Raji (cell line): ENCODE data around the gene ANXA2R.

ENCODE experiments used
- POLR2A ChIP-seq: IDR thresholded peaks from 2 replicates; pipeline ENCODE4 v1.6.1; 2011; ENCODE audit warnings: low read depth, low read length, control low read depth; ENCODE audit not compliant: insufficient read depth

Gene ANXA2R

DNA sequence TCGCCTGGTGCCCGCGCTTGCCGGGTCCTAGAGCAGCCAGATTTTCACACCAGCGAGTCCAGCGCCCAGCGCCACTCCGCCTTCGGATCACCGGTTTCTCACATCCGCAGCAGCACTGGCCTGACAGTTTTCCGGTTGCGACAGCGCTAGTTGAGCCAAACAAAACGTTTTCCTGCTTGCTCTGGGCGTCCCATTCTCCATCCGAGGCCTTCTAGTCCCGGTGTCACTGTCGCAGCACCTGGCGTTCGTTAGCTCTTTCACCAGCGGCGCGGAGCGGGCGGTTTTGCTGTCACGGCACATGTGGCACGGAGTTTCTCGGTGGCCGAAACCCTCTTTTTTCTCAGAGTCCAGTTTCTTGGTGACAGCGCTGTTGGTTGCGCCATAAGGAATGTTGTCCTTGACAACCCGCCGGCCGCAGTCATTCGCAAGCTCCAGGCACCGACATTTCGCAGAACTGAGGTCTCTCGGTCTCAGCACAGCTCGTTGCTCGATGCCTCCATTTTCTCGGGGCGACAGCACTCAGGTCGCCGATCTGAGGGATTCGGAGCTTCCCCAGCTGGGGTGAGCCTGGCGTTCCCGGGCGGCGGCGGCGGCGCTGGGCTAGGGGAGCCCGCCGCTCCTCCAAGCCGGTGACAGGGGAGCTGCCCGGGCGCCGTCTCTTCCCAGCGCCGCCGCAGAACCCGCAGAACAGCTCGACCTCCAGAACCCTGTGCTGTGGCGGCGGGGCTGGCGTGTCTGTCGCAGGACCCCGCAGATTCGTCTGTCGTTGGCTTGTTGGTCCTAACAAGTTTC, 47.8 kb downstream of the ANXA2R start:
- no peak for TF ChIP-seq POLR2A

- TF ChIP-seq POLR2A: no peak
Observed at GRCh38 chr5:42991404-42992087, 48.6 kb downstream of the ANXA2R start.

DNA sequence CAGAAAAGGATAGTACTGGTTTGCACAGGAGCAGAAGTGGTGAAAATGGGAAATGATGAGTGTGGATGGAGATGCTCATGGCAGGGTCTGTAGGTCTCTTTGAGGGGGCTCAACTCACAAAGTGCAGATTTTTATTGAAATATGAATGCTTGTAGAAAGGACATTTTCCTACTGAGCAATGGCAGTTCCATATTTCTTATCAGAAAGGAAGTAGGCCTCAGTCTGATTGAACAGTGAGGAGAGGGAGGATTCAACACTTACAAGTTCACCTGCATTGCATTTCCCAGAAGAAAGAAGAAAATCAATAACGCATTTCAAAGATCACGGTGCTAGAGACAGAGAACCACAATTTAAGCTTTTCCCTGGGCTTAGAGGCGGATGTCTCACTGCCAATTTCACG, 49.2 kb downstream of the ANXA2R start:
- no peak for TF ChIP-seq POLR2A
